Renal cortex interstitium (tissue), 11 donors: ENCODE measurements around the gene ESR2. TPM values are rescaled to one million over a fixed set of nuclear protein-coding genes. Genes with fewer than 3 reads are reported as not detected.
"Not testable (repeated sequence)": the region's sequence is repeated elsewhere in the genome, so short reads cannot be mapped to it uniquely, and the experiment has no call there.

Experiments used
- DNase-seq, 11 donors: peaks; one replicate each; pipeline ENCODE4 v3.0.0-alpha.2; 2013; ENCODE audit warnings: low read depth in 9 of 11, low spot score in 4 of 11; ENCODE audit errors: extremely low read depth in 1 of 11
- polyA plus RNA-seq, 3 donors: library from polyadenylated mRNA; unstranded; fragments of 120-200 nt; gene quantifications; one replicate each; pipeline ENCODE4 v1.2.1, GENCODE V29; 2013; ENCODE audit not compliant: insufficient read length in 3 of 3

The ESR2 gene
- polyA plus RNA-seq, 3 donors = 1.1 to 1.7 (median 1.2) TPM

- no peak for DNase-seq
Observed at GRCh38 chr14:64074961-64075612, 219.1 kb downstream of the ESR2 start.

GRCh38 chr14:64069634-64070359 lies 224.4 kb downstream of the ESR2 start:
- DNase-seq = no peak

- DNase-seq = no peak
Observed at GRCh38 chr14:64064447-64064846, 229.7 kb downstream of the ESR2 start.

GRCh38 chr14:64062381-64063115 lies 231.6 kb downstream of the ESR2 start:
- no peak for DNase-seq

- peak in 1 of 11 donors; percentile 18 for DNase-seq
Observed at GRCh38 chr14:64061706-64062105, 232.5 kb downstream of the ESR2 start.

GRCh38 chr14:64061115-64061514 lies 233.1 kb downstream of the ESR2 start:
- no peak for DNase-seq

- DNase-seq = no peak
Observed at GRCh38 chr14:64060648-64061096, 233.5 kb downstream of the ESR2 start.

- DNase-seq = no peak
Observed at GRCh38 chr14:64060199-64060545, 234.0 kb downstream of the ESR2 start.

GRCh38 chr14:64059454-64060198 lies 234.5 kb downstream of the ESR2 start:
- no peak for DNase-seq

- no peak for DNase-seq
Observed at GRCh38 chr14:64053694-64054669, 240.2 kb downstream of the ESR2 start.

- no peak for DNase-seq
Observed at GRCh38 chr14:64049616-64050381, 244.4 kb downstream of the ESR2 start.

GRCh38 chr14:64045091-64045490 lies 249.1 kb downstream of the ESR2 start:
- no peak for DNase-seq

GRCh38 chr14:64043296-64043695 lies 250.9 kb downstream of the ESR2 start:
- DNase-seq = not testable (repeated sequence)

- DNase-seq = no peak
Observed at GRCh38 chr14:64040044-64040443, 254.1 kb downstream of the ESR2 start.

GRCh38 chr14:64038841-64039542 lies 255.2 kb downstream of the ESR2 start:
- DNase-seq = no peak

GRCh38 chr14:64037869-64038745 lies 256.1 kb downstream of the ESR2 start:
- not testable (repeated sequence) for DNase-seq
